K562 (cell line): ENCODE data around the gene AGPAT1. TPM values are rescaled to one million over a fixed set of nuclear protein-coding genes. Genes with fewer than 3 reads are reported as not detected.

ENCODE experiments used
- ATAC-seq: fragments of 200-7000 bp; cut with Tn5 transposase; 3 replicates; pipeline ENCODE4 v1.9.1; 2020; ENCODE audit warnings: moderate library complexity
- BruUV-seq: library from RNA; stranded (reverse); fragments of 400-500 nt; replicated peaks from 2 replicates; lab custom pipeline; 2021; lab: Mats Ljungman, UMichigan
- CTCF ChIA-PET: fragments of 300-600 bp; formaldehyde crosslinking; extraction: SDS; loops from one replicate; lab custom pipeline; 2021; ENCODE audit warnings: low intra/inter-chr PET ratio; lab: Yijun Ruan, JAX
- POLR2A ChIA-PET: fragments of 300-600, 350-650 bp; sonication (Branson Sonifier 250); formaldehyde crosslinking; extraction: SDS; loops from one replicate; lab custom pipeline; 2021; ENCODE audit warnings: antibody characterized with exemption, inconsistent platforms; lab: Yijun Ruan, JAX
- DNase-seq, 4 experiments: peaks; one replicate each; pipeline versions ENCODE4 v3.0.0 to v3.0.0-alpha.2; 2011 to 2018; ENCODE audit warnings: low spot score in 3 of 4, mixed read lengths in 3 of 4; ENCODE audit errors: extremely low read depth in 1 of 4
- FAIRE-seq: peaks from 2 replicates; lab custom pipeline; 2011; peaks lifted over from hg19 to GRCh38; lab: Jason Lieb, UNC
- H2AFZ ChIP-seq: 2 replicates; pipeline ENCODE4 v1.6.0; 2011; ENCODE audit warnings: low read depth, low read length, control low read depth, inconsistent platforms
- H3K27ac ChIP-seq: fragments of 200-600 bp; 3 replicates; pipeline ENCODE4 v1.8.0; 2011; ENCODE audit warnings: low read depth, mild to moderate bottlenecking, control low read depth, inconsistent platforms, low read length, moderate library complexity, mixed read lengths; ENCODE audit errors: extremely low read depth
- H3K27me3 ChIP-seq, 2 experiments: fragments of 300-600 bp in 1 of 2; 2 replicates in 1 of 2; 3 replicates in 1 of 2; pipeline versions ENCODE4 v1.6.0 to v1.8.0; 2011; ENCODE audit warnings: inconsistent platforms in 2 of 2, low read length in 2 of 2, mild to moderate bottlenecking in 1 of 2, mixed read lengths in 1 of 2, moderate library complexity in 1 of 2; ENCODE audit not compliant: control insufficient read depth in 2 of 2, insufficient read depth in 2 of 2
- H3K36me3 ChIP-seq: fragments of 300-600 bp; 3 replicates; pipeline ENCODE4 v1.8.0; 2011; ENCODE audit warnings: mild to moderate bottlenecking, low read length, inconsistent platforms; ENCODE audit not compliant: control insufficient read depth, insufficient read depth
- H3K4me1 ChIP-seq, 2 experiments: fragments of 200-600 bp in 1 of 2; replicated peaks in 1 of 2; 2 replicates in 1 of 2; 3 replicates in 1 of 2; pipeline versions ENCODE4 v1.5.1 to v1.8.0; 2011; ENCODE audit warnings: inconsistent platforms in 2 of 2, low read length in 2 of 2, mild to moderate bottlenecking in 1 of 2, mixed read lengths in 1 of 2, moderate library complexity in 1 of 2; ENCODE audit not compliant: control insufficient read depth in 2 of 2, insufficient read depth in 2 of 2
- H3K4me2 ChIP-seq: 2 replicates; pipeline ENCODE4 v1.6.1; 2011; ENCODE audit warnings: low read length, control low read depth, inconsistent platforms, mixed read lengths; ENCODE audit not compliant: insufficient read depth
- H3K4me3 ChIP-seq: fragments of 200-600 bp; sonication (generic), shearing (Covaris generic); 2 replicates; pipeline ENCODE4 v1.5.1; 2016; ENCODE audit warnings: control low read depth, inconsistent platforms
- H3K79me2 ChIP-seq: fragments of 200-600 bp; 3 replicates; pipeline ENCODE4 v1.8.0; 2011; ENCODE audit warnings: low read length, inconsistent platforms; ENCODE audit not compliant: control insufficient read depth, insufficient read depth
- H3K9ac ChIP-seq, 2 experiments: 2 replicates each; pipeline versions ENCODE4 v1.6.0 to v1.6.1; 2011; ENCODE audit warnings: low read depth in 2 of 2, low read length in 2 of 2, control low read depth in 1 of 2, inconsistent platforms in 1 of 2, mild to moderate bottlenecking in 1 of 2, mixed read lengths in 1 of 2; ENCODE audit not compliant: insufficient read depth in 1 of 2
- H3K9me1 ChIP-seq: one replicate; pipeline ENCODE4 v1.6.0; 2011; ENCODE audit warnings: inconsistent platforms, mild to moderate bottlenecking, low read length, moderate library complexity; ENCODE audit not compliant: control insufficient read depth, insufficient read depth
- H3K9me3 ChIP-seq: replicated peaks from 2 replicates; pipeline ENCODE4 v1.5.1; 2011; ENCODE audit warnings: low read depth, low read length, inconsistent platforms; ENCODE audit not compliant: control insufficient read depth, insufficient read depth
- H4K20me1 ChIP-seq: replicated peaks from 2 replicates; pipeline ENCODE4 v1.6.1; 2011; ENCODE audit warnings: low read length, inconsistent platforms, mixed read lengths; ENCODE audit not compliant: control insufficient read depth, insufficient read depth
- CAMTA2 ChIP-seq: fragments of 250-450 bp; sonication (Bioruptor Pico); conservative IDR thresholded peaks from 2 replicates; pipeline ENCODE4 v1.5.1; 2022
- CTCFL ChIP-seq: IDR thresholded peaks from 2 replicates; pipeline ENCODE4 v1.6.1; 2011; ENCODE audit warnings: borderline replicate concordance, low read depth, mild to moderate bottlenecking, moderate library complexity, low read length; ENCODE audit not compliant: insufficient read depth, poor library complexity, severe bottlenecking
- HDGF ChIP-seq: fragments of 450-650 bp; IDR thresholded peaks from 2 replicates; pipeline ENCODE4 v1.6.1; 2016
- IRF1 ChIP-seq: sonication (generic); formaldehyde crosslinking; IDR thresholded peaks from 2 replicates; pipeline ENCODE4 v1.8.0; 2022; ENCODE audit warnings: missing genetic modification reagents, mild to moderate bottlenecking, borderline replicate concordance
- KDM1A ChIP-seq, 2 experiments: fragments of 450-650 bp; IDR thresholded peaks; 2 replicates each; pipeline ENCODE4 v1.6.1; 2016; ENCODE audit warnings: mild to moderate bottlenecking in 2 of 2
- MBD1 ChIP-seq: fragments of 250-450 bp; sonication (Bioruptor Pico); IDR thresholded peaks from 2 replicates; pipeline ENCODE4 v1.8.0; 2022; ENCODE audit warnings: inconsistent platforms
- RBM25 ChIP-seq: fragments of 200-400 bp; formaldehyde crosslinking; IDR thresholded peaks from 2 replicates; pipeline ENCODE4 v1.6.1; 2018; ENCODE audit warnings: low read length, low read depth, moderate library complexity; ENCODE audit not compliant: severe bottlenecking
- SIRT6 ChIP-seq: IDR thresholded peaks from one replicate; pipeline ENCODE4 v1.6.1; 2012; ENCODE audit warnings: low read depth, mild to moderate bottlenecking, control low read depth, inconsistent platforms, low read length, moderate library complexity
- SMARCA5 ChIP-seq: fragments of 450-650 bp; IDR thresholded peaks from 2 replicates; pipeline ENCODE4 v1.6.1; 2016
- STAT5B ChIP-seq: fragments of 250-450 bp; sonication (Bioruptor Pico); IDR thresholded peaks from 2 replicates; pipeline ENCODE4 v1.8.0; 2021; ENCODE audit warnings: mild to moderate bottlenecking, inconsistent platforms
- ZC3H11A ChIP-seq: IDR thresholded peaks from 2 replicates; pipeline ENCODE4 v1.6.1; 2012; ENCODE audit warnings: low read depth, low read length, improper control_type of control experiment
- ZNF212 ChIP-seq: fragments of 450-650 bp; formaldehyde crosslinking; IDR thresholded peaks from 2 replicates; pipeline ENCODE4 v1.4.0; 2020; ENCODE audit warnings: mild to moderate bottlenecking
- ZNF507 ChIP-seq: conservative IDR thresholded peaks from 2 replicates; pipeline ENCODE4 v1.6.1; 2017; ENCODE audit warnings: missing genetic modification characterization, missing compliant biosample characterization
- ZNF696 ChIP-seq: fragments of 250-450 bp; sonication (Bioruptor Pico); conservative IDR thresholded peaks from 2 replicates; pipeline ENCODE4 v1.4.0; 2020; ENCODE audit warnings: mild to moderate bottlenecking, moderate library complexity
- in situ Hi-C: fragments of 300-500 bp; cut with MboI; formaldehyde crosslinking; loops from 4 replicates; pipeline ENCODE4 v1.15.0; 2018; ENCODE audit warnings: inconsistent platforms, mixed read lengths
- intact Hi-C: fragments of 100-400 bp; cut with micrococcal nuclease; formaldehyde crosslinking; loops from 2 replicates; pipeline ENCODE4 v1.14.2; 2022
- polyA plus RNA-seq, 8 experiments: library from polyadenylated mRNA; depleted of rRNA in 4 of 8; stranded (reverse) in 5 of 8; unstranded in 3 of 8; fragments of >200 nt; fragmentation: Nextera tagmentation in 2 of 8; fragmentation: Illumina TruSeq in 1 of 8; extraction: Ambion mirVana in 2 of 8; extraction: Trizol in 1 of 8; gene quantifications; 2 replicates each; pipeline versions ENCODE4 v1.2.1 to v1.2.3, GENCODE V29; 2011 to 2014; ENCODE audit warnings: inconsistent platforms in 1 of 8, missing spikeins in 1 of 8
- total RNA-seq, 7 experiments: library from RNA; depleted of rRNA in 6 of 7; stranded (reverse); fragments of >200 nt in 6 of 7; fragmentation: Illumina TruSeq in 2 of 7; extraction: Trizol in 2 of 7; gene quantifications; 2 replicates each; pipeline versions ENCODE4 v1.2.1 to v1.2.3, GENCODE V29; 2011 to 2021; ENCODE audit warnings: low replicate concordance in 1 of 7
- TF ChIP-seq, protein P1 (sequence below): fragments of 250-450 bp; sonication (Bioruptor Pico); IDR thresholded peaks from 2 replicates; pipeline ENCODE4 v1.8.0; 2022; ENCODE audit warnings: moderate library complexity, mild to moderate bottlenecking, inconsistent platforms
- TF ChIP-seq, protein P2 (sequence below): fragments of 250-450 bp; sonication (Bioruptor Pico); IDR thresholded peaks from 2 replicates; pipeline ENCODE4 v1.8.0; 2022; ENCODE audit warnings: moderate library complexity, mild to moderate bottlenecking, inconsistent platforms

AGPAT1 gene
- total and polyA plus RNA-seq, 9 of the 15 experiments (the other 6 are each of a cell fraction or from before 2014, with no cell fraction given), result 37.9 to 176 (median 69.4) TPM

DNA sequence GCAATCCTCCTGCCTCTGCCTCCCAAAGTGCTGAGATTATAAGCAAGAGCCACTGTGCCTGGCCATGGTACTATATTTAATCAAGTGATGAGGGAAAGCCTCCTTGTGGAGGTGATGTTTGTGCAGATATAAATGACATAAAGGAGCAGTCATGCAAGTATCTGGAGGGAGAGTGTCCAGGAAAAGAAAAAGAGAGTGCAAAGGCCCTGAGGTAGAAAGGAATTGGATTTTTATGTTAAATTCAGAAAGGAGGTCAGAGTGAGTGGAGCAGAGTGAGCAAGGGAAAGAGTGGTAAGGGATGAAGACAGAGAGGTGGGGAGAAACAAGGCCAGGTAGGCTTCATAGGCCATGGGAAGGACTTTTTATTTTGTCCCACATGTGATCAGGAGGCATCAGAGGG lies 38.4 kb downstream of the AGPAT1 start:
- in situ Hi-C loops (loop anchor here (5.0 kb wide), 1 partner anchor 1025 kb away; no protein-coding TSS in a partner anchor), intact Hi-C loops (no loop called here)
- H2AFZ ChIP-seq, result no peak overlapping the region
- no peaks in the 10 kb centered on the region for H3K27me3 ChIP-seq
- no peak overlapping the region for H3K4me2 ChIP-seq
- no peaks in the 10 kb centered on the region for H3K36me3 ChIP-seq
- H3K9ac ChIP-seq, result no peak overlapping the region
- H3K4me1 ChIP-seq, result peaks cover 16 to 24% of the 10 kb centered on the region in 2 experiments; a peak in 4 of 5 replicates
- CTCF ChIA-PET, result no interaction called here
- POLR2A ChIA-PET, result interaction anchor here (1.8 kb wide), 1 partner anchor 9 kb away, joined by 7 read pairs; the partner anchor contains the start of gene ATF6B
- FAIRE-seq (no peak), ATAC-seq (no peak), DNase-seq (no peak)
- no TSS peak for BruUV-seq
- H3K9me3 ChIP-seq, result no peaks in the 10 kb centered on the region
- no peaks in the 10 kb centered on the region for H3K9me1 ChIP-seq
- no peak overlapping the region for H3K4me3 ChIP-seq
- H3K27ac ChIP-seq, result no peak overlapping the region
- H4K20me1 ChIP-seq, result no peaks in the 10 kb centered on the region
- H3K79me2 ChIP-seq, result no peaks in the 10 kb centered on the region
- TF ChIP-seq ZNF507 (no peak), ZNF212 (CRISPR knock-in tag) (no peak), ZNF696 (CRISPR knock-in tag) (no peak), SIRT6 (no peak), CTCFL (no peak), RBM25 (peak; percentile 65), MBD1 (CRISPR knock-in tag) (no peak), STAT5B (CRISPR knock-in tag) (no peak), HDGF (no peak), ZC3H11A (no peak), CAMTA2 (CRISPR knock-in tag) (no peak), KDM1A (IDR thresholded peaks at IDR 0.05) (0 out of 4 replicates have a peak, but pooled peaks of 1 of the 2 experiments have one; percentile 39), IRF1 (CRISPR knock-in tag) (no peak), SMARCA5 (peak; percentile 80)
- TF ChIP-seq, protein P1, sequence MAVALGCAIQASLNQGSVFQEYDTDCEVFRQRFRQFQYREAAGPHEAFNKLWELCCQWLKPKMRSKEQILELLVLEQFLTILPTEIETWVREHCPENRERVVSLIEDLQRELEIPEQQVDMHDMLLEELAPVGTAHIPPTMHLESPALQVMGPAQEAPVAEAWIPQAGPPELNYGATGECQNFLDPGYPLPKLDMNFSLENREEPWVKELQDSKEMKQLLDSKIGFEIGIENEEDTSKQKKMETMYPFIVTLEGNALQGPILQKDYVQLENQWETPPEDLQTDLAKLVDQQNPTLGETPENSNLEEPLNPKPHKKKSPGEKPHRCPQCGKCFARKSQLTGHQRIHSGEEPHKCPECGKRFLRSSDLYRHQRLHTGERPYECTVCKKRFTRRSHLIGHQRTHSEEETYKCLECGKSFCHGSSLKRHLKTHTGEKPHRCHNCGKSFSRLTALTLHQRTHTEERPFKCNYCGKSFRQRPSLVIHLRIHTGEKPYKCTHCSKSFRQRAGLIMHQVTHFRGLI, result no peak
- TF ChIP-seq, protein P2, sequence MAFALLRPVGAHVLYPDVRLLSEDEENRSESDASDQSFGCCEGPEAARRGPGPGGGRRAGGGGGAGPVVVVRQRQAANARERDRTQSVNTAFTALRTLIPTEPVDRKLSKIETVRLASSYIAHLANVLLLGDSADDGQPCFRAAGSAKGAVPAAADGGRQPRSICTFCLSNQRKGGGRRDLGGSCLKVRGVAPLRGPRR (CRISPR knock-in tag), result no peak
